Measurements from ENCODE around the gene BICD1.

GRCh38 chr12:32100888-32101287 is 5.8 kb upstream of the BICD1 start:
- TF ChIP-seq CEBPB (IDR thresholded peaks at IDR 0.05), result no peak
- TF ChIP-seq YY1 (IDR thresholded peaks at IDR 0.05; ENCODE audit: low read depth), result no peak
- TF ChIP-seq RAD21 (IDR thresholded peaks at IDR 0.05; ENCODE audit: low read depth), result no peak
- TF ChIP-seq MAX (IDR thresholded peaks at IDR 0.05), result no peak
